Esophagus squamous epithelium (tissue), 4 donors: Measurements from ENCODE around the gene DPY19L3.

Experiments
- CTCF ChIP-seq, 6 experiments: fragments of 450-650 bp in 4 of 6; fragments of 200-600 bp in 2 of 6; sonication (generic) in 2 of 6; IDR thresholded peaks; one replicate each; pipeline ENCODE4 v1.5.1; 2016 to 2019; ENCODE audit warnings: antibody characterized with exemption in 6 of 6, mild to moderate bottlenecking in 4 of 6, moderate library complexity in 4 of 6
- POLR2A ChIP-seq, 4 donors: fragments of 450-650 bp; IDR thresholded peaks; one replicate each; pipeline ENCODE4 v1.6.1; 2017; ENCODE audit warnings: antibody characterized with exemption in 4 of 4, mild to moderate bottlenecking in 4 of 4, moderate library complexity in 3 of 4

- TF ChIP-seq CTCF (IDR thresholded peaks at IDR 0.05) (no peak), POLR2A (IDR thresholded peaks at IDR 0.05) (no peak)
These were observed 65.5 kb downstream of the DPY19L3 start for GRCh38 chr19:32471095-32471494.
